ENCODE data around the gene CFAP46. TPM values are rescaled to one million over a fixed set of nuclear protein-coding genes. Genes with fewer than 3 reads are reported as not detected.

Gene CFAP46
- total RNA-seq, 1 experiment from 2014 or later = 3.3 TPM

GRCh38 chr10:132784866-132785722 lies 157.3 kb downstream of the CFAP46 start:
- no peaks in the 10 kb centered on the region; the same call in 1 of the 2 replicates for H3K36me3 Mint-ChIP-seq
- ATAC-seq (peak; percentile 12), DNase-seq (ENCODE audit: low spot score) (peak; percentile 64)
- no peak overlapping the region for H3K4me3 Mint-ChIP-seq
- CTCF ChIA-PET = no interaction called here
- H3K4me1 Mint-ChIP-seq = peaks cover 12% of the 10 kb centered on the region
- no peaks in the 10 kb centered on the region for H3K9me3 Mint-ChIP-seq
- POLR2A ChIA-PET = no interaction called here
- TF ChIP-seq ETV6 (CRISPR knock-in tag; IDR thresholded peaks at IDR 0.05) = 0 out of 2 replicates have a peak, but pooled peaks have one; percentile 17
- 0 out of 2 replicates have a peak, but pooled peaks have one; percentile 31 for TF ChIP-seq HMGXB4 (CRISPR knock-in tag; IDR thresholded peaks at IDR 0.05)
- no peak for TF ChIP-seq EMX1 (CRISPR knock-in tag; IDR thresholded peaks at IDR 0.05)
- TF ChIP-seq SP1 (CRISPR knock-in tag; conservative IDR thresholded peaks at IDR 0.05) = no peak
- TF ChIP-seq MYBL2 (CRISPR knock-in tag; IDR thresholded peaks at IDR 0.05) = no peak
- H3K27ac Mint-ChIP-seq = no peak overlapping the region
- H3K27me3 Mint-ChIP-seq (ENCODE audit: low read depth) = peaks cover 75% of the 10 kb centered on the region

GRCh38 chr10:132783940-132784865 lies 158.2 kb downstream of the CFAP46 start:
- TF ChIP-seq TP53 (CRISPR knock-in tag; IDR thresholded peaks at IDR 0.05) (no peak), SMAD3 (CRISPR knock-in tag; IDR thresholded peaks at IDR 0.05; ENCODE audit: borderline replicate concordance) (no peak), FOXP4 (CRISPR knock-in tag; IDR thresholded peaks at IDR 0.05) (no peak), CDX4 (CRISPR knock-in tag; IDR thresholded peaks at IDR 0.05; ENCODE audit: borderline replicate concordance) (no peak), NFE2L1 (CRISPR knock-in tag; IDR thresholded peaks at IDR 0.05) (no peak), JAZF1 (CRISPR knock-in tag; IDR thresholded peaks at IDR 0.05) (no peak), E2F1 (CRISPR knock-in tag; IDR thresholded peaks at IDR 0.05) (no peak), CBFB (CRISPR knock-in tag; IDR thresholded peaks at IDR 0.05; ENCODE audit: low read depth) (no peak), STAT6 (CRISPR knock-in tag; conservative IDR thresholded peaks at IDR 0.05; ENCODE audit: low read depth) (no peak), IRF1 (CRISPR knock-in tag; IDR thresholded peaks at IDR 0.05) (no peak)
- no peak overlapping the region for H3K27ac Mint-ChIP-seq
- peak overlapping the region; percentile 53 for H3K4me3 Mint-ChIP-seq

More at GRCh38 chr10:132783940-132784865, 158.2 kb downstream of the CFAP46 start:
- Mint-ChIP-seq H3K9me3 (no peaks in the 10 kb centered on the region), H3K36me3 (no peaks in the 10 kb centered on the region; the same call in 1 of the 2 replicates), H3K27me3 (ENCODE audit: low read depth) (peaks cover 67% of the 10 kb centered on the region), H3K4me1 (peaks cover 12% of the 10 kb centered on the region)
- ChIA-PET POLR2A (no interaction called here), CTCF (interaction anchor here (1.2 to 1.5 kb wide), 2 partner anchors 10 to 130 kb away, joined by 3 to 5 read pairs; no protein-coding TSS in a partner anchor)
- DNase-seq (ENCODE audit: low spot score) (peak; percentile 42), ATAC-seq (no peak)
